ENCODE measurements around the gene B3GALT6.

GRCh38 chr1:1196431-1197187, 35.4 kb upstream of the B3GALT6 start:
- no peak for TF ChIP-seq POLR2A (IDR thresholded peaks at IDR 0.05; ENCODE audit: low read depth, low read length)
- no peak for TF ChIP-seq POLR2AphosphoS5 (IDR thresholded peaks at IDR 0.05; ENCODE audit: low read depth, low read length)
- TF ChIP-seq TAF1 (IDR thresholded peaks at IDR 0.05; ENCODE audit: low read depth, low read length): no peak

All from GM12891 (cell line).